Fibroblast of skin of scalp (primary cell): ENCODE results near the gene FAM168B.
"Not testable (repeated sequence)": the region's sequence is repeated elsewhere in the genome, so short reads cannot be mapped to it uniquely, and the experiment has no call there.

Source experiments
- DNase-seq: peaks from one replicate; pipeline ENCODE4 v3.0.0-alpha.2; 2013

The FAM168B gene

DNA sequence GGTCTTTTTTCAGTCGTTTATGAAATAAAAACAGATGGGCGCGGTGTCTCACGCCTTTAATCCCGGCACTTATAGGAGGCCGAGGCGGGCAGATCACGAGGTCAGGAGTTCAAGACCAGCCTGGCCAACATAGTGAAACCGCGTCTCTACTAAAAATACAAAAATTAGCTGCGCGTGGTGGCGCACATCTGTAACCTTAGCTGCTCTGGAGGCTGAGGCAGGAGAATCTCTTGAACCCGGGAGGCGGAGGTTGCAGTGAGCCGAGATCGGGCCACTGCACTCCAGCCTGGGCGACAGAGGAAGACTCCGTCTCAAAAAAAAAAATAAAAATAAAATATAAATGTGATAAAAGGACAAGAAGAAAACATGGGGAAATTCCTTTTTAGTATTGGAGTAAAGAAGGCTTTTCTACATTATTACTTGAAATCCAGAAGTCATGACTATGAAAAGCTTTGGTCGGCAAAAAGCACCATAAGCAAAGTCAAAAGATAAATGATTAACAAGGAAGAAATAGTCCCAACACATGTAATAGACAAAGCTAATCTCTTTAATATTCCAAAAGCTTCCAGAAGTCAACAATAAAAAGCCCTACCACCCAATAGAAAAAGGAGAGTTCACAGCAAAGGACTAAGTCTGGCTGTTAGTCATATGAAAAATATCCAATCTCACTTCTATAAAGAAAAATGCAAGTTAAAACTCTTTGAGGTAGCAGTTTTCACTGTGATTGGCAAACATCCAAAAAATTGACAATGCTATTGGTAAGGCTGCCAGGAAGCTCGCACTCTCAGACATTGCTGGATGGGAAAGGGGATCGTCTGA lies 1.4 kb upstream of the FAM168B start:
- no peak for DNase-seq

DNA sequence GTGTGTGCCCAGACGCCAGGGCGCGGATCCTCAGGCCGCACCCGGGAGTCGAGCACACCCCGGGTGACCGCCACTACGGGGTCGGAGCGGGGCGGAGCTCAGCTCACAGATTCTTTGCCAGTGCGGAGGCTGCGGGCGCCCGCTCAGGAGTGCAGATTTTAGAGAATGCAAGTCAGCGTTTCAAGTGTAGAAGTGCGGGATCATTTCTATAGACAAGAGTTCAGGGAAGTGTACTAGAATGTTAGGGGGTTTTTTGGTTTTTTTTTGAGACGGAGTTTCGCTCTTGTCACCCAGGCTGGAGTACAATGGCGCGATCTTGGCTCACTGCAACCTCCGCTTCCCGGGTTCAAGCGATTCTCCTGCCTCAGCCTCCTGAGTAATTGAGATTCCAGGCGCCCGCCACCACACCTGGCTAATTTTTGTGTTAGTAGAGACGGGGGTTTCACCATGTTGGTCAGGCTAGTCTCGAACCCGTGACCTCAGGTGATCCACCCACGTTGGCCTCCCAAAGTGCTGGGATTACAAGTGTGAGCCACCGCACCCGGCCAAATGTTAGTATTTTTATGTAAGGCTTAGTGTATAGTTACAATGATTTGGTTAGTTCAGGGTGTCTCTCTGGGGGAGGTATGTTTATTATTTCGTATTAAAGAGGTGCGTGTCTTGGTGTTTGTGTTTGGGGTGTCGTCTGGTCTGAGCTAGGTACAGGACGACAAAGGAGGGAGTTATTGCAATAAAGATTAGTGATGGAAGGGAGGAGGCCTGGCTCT lies 619 bp upstream of the FAM168B start:
- DNase-seq, result no peak

DNA sequence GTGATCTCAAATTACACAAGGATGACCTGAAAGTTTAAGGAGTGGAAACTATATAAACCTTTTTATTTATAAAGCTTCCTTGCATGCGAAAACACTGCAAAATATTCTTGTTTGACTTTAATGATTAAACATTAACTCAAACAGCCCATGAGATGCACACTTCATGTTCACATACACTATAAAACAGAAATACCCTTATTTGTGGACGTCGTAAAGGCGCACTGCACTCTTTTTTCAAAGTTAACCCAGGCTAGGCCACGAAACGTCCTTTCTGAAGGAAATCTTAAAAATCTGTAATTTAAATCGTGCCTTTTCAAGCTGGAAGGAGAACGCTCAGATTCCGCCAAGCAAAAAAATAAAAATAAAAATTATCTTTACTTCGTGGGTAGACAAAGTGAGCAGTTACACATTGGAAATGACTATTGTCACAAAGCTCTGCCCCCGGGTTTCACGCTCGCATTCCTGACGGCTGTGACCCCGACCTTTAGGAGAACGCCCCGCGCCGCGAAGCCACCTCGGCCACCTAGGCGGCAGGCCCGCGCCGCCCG lies 728 bp downstream of the FAM168B start:
- no peak for DNase-seq

DNA sequence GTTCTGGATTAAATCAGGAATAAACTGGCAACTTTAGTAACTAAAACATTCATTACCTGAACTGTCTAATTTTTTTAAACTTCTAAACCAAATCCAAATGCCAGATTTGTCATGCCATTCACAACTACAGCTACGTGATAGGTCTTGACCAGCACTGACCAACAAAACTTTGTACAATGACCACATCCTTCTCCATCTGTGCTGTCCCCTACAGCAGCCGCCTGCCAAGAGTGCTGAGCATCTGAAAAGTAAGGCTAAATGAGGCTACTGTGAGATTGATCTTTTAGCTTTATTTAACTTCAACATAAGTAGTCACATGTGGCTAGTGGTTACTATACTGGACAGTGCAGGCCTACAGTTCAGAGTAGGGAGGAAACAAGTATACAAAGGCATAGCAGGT lies 7.6 kb downstream of the FAM168B start:
- no peak for DNase-seq

DNA sequence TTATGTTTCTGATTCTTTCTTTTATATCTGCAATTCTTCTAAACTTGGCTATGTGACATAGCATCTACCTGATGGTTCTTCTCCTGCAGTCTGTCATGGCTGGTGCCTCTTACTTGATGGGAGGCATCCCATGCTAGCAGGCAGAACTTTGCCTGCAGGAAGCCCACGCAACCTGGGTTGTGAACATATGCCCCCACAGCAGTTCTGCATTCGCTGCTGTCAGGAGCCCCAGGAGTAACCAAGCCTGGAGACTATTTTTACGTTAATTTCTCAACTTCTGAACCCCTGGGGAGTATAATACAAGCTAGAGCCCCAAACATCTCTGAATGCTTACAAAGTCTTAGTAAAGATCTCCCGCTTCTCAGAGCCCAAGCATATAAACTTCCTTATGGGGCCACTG lies 12.1 kb downstream of the FAM168B start:
- DNase-seq, result no peak

DNA sequence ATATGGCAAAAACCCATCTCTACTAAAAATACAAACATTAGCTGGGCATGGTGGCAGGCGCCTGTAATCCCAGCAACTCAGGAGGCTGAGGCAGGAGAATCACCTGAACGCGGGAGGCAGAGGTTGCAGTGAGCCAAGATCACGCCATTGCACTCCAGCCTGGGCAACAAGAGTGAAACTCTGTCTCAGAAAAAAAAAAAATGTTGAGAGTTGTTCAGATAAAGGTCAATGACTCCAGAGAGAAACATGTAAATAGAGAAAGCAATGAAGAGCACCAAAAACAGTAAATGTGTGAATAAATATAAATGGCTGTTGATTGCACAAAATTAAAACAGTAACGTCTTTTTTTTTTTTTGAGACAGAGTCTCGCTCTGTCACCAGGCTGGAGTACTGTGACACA lies 13.3 kb downstream of the FAM168B start:
- not testable (repeated sequence) for DNase-seq

DNA sequence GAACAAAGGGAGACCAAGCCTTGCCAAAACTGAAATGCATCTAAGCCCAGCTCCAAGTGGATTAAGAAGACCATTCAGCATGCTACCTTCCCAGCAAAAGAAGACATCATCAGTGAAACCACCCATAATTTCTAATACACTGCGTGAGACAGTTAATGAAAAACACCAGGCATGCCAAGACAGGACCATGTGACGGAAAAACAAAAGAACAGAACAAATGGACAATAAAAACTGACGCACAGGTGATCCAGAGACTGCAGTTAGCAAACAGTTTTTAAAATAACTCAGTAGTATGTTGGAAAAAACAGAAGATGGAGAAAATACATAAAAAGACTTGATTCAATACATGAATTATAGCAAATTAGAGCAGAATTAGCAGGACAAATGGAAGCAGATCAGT lies 15.3 kb downstream of the FAM168B start:
- DNase-seq, result no peak

DNA sequence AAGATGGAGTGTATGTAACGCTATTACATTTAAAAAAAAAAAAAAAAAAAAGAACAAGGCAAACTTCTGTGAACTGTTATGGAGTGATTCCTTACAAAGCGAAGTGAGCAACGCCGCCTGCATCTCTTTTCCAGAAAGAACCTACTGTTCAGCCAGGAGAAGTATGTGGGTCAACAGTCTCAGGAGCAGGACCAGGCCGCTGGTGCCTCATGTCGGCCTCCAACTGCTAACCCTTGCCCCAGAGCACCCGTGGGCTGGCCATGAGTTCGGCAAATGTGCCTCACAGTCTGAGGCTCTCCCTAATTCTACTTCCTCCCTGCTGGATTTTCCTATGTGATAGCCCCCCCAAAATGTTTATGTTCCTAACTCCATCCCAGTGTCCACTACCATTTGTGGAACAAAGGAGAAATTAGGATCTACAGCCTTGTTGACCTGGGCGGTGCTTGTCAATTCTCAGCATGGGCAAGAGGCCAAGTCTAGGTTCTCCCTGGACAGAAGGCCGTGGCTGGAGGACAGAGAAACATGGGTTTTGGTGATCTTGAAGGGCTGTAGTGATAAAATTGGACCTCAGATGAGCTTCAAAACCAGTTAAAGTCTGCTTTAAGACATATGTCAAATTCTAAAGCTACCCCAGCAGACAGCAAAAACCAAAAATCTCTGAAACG lies 15.9 kb downstream of the FAM168B start:
- no peak for DNase-seq

DNA sequence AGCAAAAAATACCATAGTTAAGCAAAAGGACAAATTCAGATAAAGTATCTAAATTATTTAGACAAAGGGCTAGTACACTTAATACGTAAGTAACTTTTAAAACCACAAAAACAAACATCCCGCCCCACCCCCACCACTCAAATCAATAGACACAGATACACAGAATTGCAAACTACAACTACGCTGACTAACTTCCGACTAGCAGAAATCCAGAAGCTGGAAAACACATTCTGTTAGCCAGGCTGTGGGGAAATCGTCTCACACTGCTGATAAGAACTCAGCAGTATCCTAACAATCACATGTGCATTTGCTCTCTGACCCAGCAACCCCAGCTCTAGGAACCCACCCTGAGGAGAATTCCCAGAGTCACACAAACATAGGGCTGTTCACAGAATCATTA lies 16.6 kb downstream of the FAM168B start:
- no peak for DNase-seq

DNA sequence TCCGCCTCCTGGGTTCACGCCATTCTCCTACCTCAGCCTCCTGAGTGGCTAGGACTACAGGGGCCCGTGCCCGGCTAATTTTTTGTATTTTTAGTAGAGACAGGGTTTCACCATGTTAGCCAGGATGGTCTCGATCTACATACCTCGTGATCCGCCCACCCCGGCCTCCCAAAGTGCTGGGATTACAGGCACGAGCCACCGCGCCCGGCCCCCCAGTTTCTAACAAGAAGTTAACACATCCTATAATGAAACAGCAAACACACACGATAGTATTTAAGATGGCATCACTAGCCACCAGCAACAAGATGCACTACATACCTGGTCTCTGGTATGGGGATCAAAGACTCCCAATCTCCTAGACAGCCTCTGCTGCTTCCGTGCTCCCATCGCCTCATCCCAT lies 17.7 kb downstream of the FAM168B start:
- not testable (repeated sequence) for DNase-seq

DNA sequence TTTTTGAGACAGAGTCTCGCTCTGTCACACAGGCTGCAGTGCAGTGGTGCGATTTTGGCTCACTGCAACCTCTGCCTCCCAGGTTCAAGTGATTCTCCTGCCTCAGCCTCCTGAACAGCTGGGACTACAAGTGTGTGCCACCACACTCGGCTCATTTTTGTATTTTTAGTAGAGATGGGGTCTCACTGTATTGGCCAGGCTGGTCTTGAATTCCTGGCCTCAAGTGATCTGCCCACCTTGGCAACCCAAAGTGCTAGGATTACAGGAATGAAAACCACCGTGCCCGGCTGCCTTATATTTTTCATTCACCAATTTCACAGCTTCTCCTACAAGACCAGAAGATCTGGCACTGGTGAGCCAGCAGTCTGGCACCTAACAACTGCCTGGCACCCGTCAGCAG lies 25.1 kb downstream of the FAM168B start:
- not testable (repeated sequence) for DNase-seq

DNA sequence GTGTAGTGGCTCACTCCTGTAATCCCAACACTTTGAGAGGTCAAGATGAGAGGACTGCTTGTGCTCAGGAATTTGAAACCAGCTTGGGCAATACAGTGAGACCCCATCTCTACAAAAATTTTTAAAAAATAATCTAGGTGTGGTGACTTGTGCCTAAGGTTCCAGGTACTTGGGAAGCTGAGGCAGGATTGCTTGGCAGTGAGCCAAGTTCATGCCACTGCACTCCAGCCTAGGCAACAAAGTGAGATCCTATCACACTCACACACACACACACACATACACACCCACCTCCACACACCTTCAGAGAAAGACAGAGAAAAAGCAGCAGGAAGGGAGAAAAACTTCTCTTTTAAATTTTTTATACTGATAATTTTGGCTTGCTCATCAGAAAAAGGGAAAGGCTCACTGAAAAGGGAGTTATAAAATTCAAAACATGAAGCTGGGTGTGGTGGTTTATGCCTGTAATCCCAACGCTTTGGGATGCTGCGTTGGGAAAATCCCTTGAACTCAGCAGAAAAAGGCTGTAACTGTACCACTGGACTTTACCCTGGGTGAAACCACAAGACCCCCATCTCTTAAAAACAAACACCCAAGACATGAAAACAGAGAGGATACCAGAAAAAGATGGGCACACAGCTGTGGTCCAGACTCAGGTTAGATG lies 25.7 kb downstream of the FAM168B start:
- no peak for DNase-seq

DNA sequence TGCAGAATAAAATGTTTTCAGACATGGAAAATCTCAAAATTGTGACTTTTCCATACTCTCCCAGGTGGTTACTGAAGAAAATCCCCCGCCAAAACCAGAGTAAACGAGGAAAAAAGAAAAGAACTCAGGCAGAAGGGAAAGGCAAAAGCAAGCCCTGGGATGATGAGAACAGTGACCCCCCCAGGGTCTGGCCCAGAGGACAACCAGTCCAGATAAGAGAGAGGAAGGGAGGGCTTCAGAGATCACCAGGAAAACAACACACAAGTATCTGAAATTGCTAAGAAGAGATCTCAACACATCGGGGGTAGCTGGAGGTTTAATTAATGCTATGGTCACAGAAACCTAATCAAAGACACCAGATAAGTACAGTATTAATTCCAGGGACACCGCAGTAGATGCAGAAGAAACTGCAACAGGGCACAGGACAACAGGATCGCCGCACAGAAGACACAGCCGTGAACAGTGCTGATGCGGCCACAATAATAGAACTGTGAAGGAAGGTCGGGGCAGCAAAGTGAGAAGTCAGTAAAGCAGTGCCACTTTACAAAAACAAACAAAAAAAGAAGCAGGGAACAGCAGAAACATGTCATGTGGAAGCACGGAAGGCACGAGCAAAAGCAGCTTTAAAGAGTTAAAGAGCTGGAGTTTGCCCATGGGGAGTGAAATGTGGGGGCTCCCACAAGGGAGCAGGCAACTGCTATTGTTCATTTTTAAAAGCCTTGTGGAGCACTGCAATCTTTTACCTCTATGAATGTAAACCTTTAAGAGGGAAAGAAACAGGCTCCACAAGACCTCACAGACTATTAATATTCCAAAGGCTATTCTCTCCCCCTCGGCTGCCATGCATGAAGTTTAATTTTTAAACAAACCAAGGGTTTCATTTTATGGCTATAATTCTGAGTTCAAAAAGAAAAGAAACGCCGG lies 28.4 kb downstream of the FAM168B start:
- no peak for DNase-seq

DNA sequence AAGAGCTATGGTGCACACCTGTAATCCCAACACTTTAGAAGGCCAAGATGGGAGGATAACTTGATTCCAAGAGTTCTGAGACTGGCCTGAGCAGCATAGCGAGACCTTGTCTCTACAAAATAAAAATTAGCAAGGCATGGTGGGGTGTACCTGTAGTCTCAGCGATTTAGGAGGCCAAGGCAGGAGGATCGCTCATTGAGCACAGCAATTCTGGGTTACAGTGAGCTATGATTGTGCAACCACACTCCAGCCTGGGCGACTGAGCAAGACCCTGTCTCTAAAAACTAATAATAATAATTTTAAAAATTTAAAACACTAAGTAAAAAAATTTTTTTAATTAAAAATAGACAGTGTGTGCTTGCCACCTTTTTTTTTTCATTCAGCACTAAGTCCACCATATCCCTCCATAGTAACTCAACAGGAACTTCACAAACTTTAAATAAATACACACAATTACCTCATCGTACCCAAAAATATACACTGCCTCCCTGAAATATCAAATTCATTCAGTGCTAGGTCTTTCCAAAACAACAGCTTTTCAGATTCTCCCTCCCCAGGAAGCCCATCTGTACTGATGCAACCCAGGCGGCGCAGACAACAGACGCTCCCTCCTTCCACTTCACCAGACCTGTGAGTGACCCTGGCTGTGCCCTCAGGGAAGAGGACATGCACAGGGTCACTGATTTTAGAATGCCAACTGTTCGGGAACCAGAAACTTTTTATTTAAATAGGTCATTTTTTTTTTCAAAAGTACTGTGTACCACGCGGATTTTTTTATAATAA lies 29.6 kb downstream of the FAM168B start:
- no peak for DNase-seq

DNA sequence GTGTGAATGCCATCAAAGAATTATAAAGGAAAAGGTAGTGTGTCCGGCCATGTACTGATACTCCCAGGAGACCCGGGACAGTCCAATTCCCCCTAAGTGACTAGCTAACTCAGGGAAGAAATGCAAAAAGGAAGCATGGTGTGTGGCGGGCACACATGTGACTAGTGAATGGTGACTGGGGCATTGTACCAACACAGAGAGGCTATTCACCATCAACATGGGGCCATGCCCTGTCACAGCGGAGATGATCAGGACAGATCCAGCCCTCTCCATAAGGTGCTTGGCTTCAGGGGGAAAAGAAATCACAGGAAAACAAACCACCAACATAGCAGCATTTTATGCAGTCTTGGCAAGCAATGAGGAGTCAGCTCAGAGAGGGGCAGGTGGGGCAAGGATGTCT lies 34.3 kb downstream of the FAM168B start:
- DNase-seq, result no peak

DNA sequence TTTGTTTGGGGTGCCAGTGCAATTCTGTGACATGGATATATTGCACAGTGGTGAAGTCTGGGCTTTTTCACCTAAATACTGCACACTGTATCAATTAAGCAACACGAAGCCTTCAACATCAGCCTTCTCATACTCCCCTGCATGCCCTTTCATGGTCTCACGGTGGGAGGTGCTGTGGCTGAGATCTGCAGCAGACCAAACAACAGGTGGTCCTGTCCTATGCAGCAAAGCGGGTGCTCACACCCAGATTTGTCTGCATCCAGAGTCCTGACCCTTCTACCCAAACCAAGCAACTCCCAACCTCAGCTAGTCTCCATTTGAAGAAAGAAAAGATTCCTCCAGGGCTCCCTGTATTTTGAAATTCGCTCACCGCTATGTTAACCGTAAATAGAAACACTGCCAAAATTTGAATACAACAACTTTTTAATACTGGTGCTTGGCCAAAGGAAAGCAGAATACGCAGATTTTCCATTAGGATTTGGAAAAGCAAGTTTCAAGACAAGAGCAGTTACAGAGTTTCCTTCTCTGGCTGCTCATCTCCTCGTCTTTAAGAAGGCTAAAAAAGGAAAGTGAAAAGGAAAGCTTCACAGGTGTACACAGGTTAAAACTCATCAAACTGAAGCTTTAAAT lies 34.9 kb downstream of the FAM168B start:
- no peak for DNase-seq

DNA sequence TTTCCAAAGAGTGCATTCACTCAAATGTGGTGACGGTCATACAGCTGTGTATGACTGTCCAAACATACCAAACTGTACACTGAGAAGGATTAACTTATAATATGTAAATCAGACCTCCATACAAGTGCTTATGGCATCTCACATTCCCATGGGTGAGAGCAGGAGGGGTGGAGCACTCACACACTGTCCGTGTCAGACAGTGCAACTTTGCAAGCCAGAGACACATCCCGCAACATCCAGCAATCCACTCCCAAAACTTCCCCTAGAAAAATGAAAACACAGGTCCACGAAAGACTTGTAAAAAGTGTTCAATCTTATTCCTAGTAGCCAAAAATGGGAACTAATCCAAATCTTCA lies 36.4 kb downstream of the FAM168B start:
- DNase-seq, result peak; percentile 51

DNA sequence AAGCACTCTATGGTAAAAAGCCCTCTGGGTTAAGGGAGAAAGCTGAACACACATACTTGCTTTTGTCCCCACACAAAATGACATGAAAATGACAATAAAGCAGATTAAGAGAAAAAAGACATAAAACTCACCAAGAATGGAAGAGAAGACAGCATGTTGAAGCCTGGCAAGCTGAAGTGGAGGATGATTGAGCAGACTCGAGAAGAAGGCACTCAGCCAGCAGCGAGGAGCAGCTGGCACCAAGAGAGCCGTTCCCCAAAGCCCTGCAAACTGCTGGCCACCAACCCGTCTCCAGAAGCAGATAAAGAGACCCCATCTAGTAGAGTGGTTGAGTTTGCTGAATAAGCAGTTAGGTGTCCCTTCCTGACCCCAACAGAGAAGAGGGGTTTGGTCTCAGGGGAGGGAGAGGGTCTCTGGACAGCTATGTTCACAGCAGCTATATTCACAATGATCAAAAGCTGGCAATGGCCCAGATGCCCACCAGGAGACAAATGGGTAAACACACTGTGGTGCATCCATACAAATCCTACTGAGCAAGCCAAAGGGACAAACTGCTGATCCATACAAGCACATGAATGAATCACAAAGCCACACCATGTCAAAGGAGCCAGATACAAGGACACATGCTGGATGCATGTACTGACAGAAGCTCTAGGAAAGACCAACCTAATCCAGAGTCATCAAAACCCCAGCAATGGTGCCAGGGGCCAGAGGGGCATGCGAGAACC lies 36.9 kb downstream of the FAM168B start:
- DNase-seq, result peak; percentile 25
